H1 (cell line): ENCODE measurements around the gene BTBD9. TPM values are rescaled to one million over a fixed set of nuclear protein-coding genes. Genes with fewer than 3 reads are reported as not detected.

Experiments
- CTCF ChIA-PET: fragments of 300-600 bp; sonication (Branson Sonifier 250); formaldehyde crosslinking; loops from one replicate; lab custom pipeline; 2021; ENCODE audit not compliant: partially characterized antibody; lab: Charles Lee
- POLR2A ChIA-PET: fragments of 300-600 bp; sonication (Branson Sonifier 250); formaldehyde crosslinking; loops from one replicate; lab custom pipeline; 2021; ENCODE audit warnings: inconsistent platforms; ENCODE audit not compliant: partially characterized antibody; lab: Charles Lee
- DNase-seq, 2 experiments: peaks; one replicate each; pipeline versions ENCODE4 v3.0.0 to v3.0.0-alpha.2; 2010 to 2022; ENCODE audit warnings: low spot score in 2 of 2, low read depth in 1 of 2, mixed read lengths in 1 of 2
- FAIRE-seq: peaks from 2 replicates; lab custom pipeline; 2011; peaks lifted over from hg19 to GRCh38; lab: Jason Lieb, UNC
- H2AFZ ChIP-seq: 2 replicates; pipeline ENCODE4 v1.8.1; 2012; ENCODE audit warnings: low read length, inconsistent platforms
- H2AK5ac ChIP-seq: 2 replicates; pipeline ENCODE4 v1.6.1; 2013; ENCODE audit warnings: low read depth, low read length
- H2BK120ac ChIP-seq: replicated peaks from 2 replicates; pipeline ENCODE3; 2013; ENCODE audit warnings: low read depth, low read length, inconsistent platforms
- H2BK12ac ChIP-seq: 2 replicates; pipeline ENCODE4 v1.6.1; 2013; ENCODE audit warnings: low read depth, low read length
- H2BK15ac ChIP-seq: 2 replicates; pipeline ENCODE4 v1.6.1; 2013; ENCODE audit warnings: low read length
- H2BK20ac ChIP-seq: 2 replicates; pipeline ENCODE4 v1.6.1; 2013; ENCODE audit warnings: low read length
- H2BK5ac ChIP-seq: 2 replicates; pipeline ENCODE4 v1.6.1; 2013; ENCODE audit warnings: low read depth, low read length
- H3K14ac ChIP-seq: 2 replicates; pipeline ENCODE4 v1.6.1; 2013; ENCODE audit warnings: inconsistent platforms; ENCODE audit not compliant: insufficient read length
- H3K18ac ChIP-seq: 2 replicates; pipeline ENCODE4 v1.6.1; 2013; ENCODE audit warnings: low read length; ENCODE audit errors: extremely low read depth
- H3K23ac ChIP-seq: 2 replicates; pipeline ENCODE4 v1.6.1; 2013; ENCODE audit warnings: inconsistent platforms; ENCODE audit not compliant: insufficient read length
- H3K23me2 ChIP-seq: 2 replicates; pipeline ENCODE4 v1.6.1; 2013; ENCODE audit warnings: low read depth, low read length
- H3K27ac ChIP-seq: 2 replicates; pipeline ENCODE4 v1.6.1; 2011; ENCODE audit warnings: low read depth, low read length, inconsistent platforms
- H3K27me3 ChIP-seq, 4 experiments: replicated peaks in 1 of 4; 1 replicate in 1 of 4; 2 replicates in 3 of 4; pipeline versions ENCODE4 v1.6.1 to v1.8.1; 2011 to 2013; ENCODE audit warnings: low read length in 3 of 4, mild to moderate bottlenecking in 3 of 4, inconsistent platforms in 2 of 4, mixed read lengths in 2 of 4, moderate library complexity in 1 of 4; ENCODE audit not compliant: control insufficient read depth in 3 of 4, insufficient read depth in 3 of 4; ENCODE audit errors: extremely low read depth in 1 of 4
- H3K36me3 ChIP-seq, 4 experiments: 2 replicates each; pipeline versions ENCODE4 v1.6.1 to v1.8.1; 2011 to 2013; ENCODE audit warnings: mild to moderate bottlenecking in 4 of 4, low read length in 3 of 4, moderate library complexity in 2 of 4, control low read depth in 1 of 4, inconsistent platforms in 1 of 4; ENCODE audit not compliant: insufficient read depth in 4 of 4, control insufficient read depth in 2 of 4
- H3K4ac ChIP-seq: replicated peaks from 2 replicates; pipeline ENCODE3; 2013; ENCODE audit warnings: low read length, low read depth, mixed read lengths, inconsistent platforms; ENCODE audit not compliant: insufficient read length
- H3K4me1 ChIP-seq, 4 experiments: replicated peaks in 1 of 4; 1 replicate in 1 of 4; 2 replicates in 3 of 4; pipeline versions ENCODE4 v1.6.1 to v1.8.1; 2011 to 2013; ENCODE audit warnings: low read length in 3 of 4, inconsistent platforms in 2 of 4, mixed read lengths in 1 of 4; ENCODE audit not compliant: insufficient read depth in 4 of 4, control insufficient read depth in 3 of 4
- H3K4me2 ChIP-seq, 2 experiments: 2 replicates each; pipeline versions ENCODE4 v1.6.1 to v1.8.1; 2011 to 2013; ENCODE audit warnings: low read depth in 2 of 2, low read length in 2 of 2, control low read depth in 1 of 2, inconsistent platforms in 1 of 2, mild to moderate bottlenecking in 1 of 2; ENCODE audit not compliant: insufficient read depth in 1 of 2
- H3K4me3 ChIP-seq, 4 experiments: fragments of 200-600, 300-600 bp in 1 of 4; sonication (generic), shearing (Covaris generic), sonication (Bioruptor Twin) in 1 of 4; 2 replicates each; pipeline versions ENCODE4 v1.5.1 to v1.8.1; 2011 to 2016; ENCODE audit warnings: low read length in 4 of 4, low read depth in 3 of 4, control low read depth in 2 of 4, inconsistent platforms in 2 of 4, mild to moderate bottlenecking in 2 of 4, mixed read lengths in 1 of 4, moderate library complexity in 1 of 4; ENCODE audit not compliant: insufficient read depth in 2 of 4; ENCODE audit errors: extremely low read depth in 1 of 4
- H3K56ac ChIP-seq: replicated peaks from 2 replicates; pipeline ENCODE3; 2013; ENCODE audit warnings: low read depth, mild to moderate bottlenecking, mixed read lengths, low read length, inconsistent platforms; ENCODE audit not compliant: insufficient read length
- H3K79me1 ChIP-seq: 2 replicates; pipeline ENCODE4 v1.6.1; 2013; ENCODE audit warnings: low read depth, low read length, control low read depth
- H3K79me2 ChIP-seq, 2 experiments: 2 replicates each; pipeline versions ENCODE4 v1.6.1 to v1.8.1; 2012 to 2013; ENCODE audit warnings: low read length in 2 of 2, mild to moderate bottlenecking in 2 of 2, inconsistent platforms in 1 of 2; ENCODE audit not compliant: insufficient read depth in 2 of 2, control insufficient read depth in 1 of 2
- H3K9ac ChIP-seq, 4 experiments: replicated peaks in 1 of 4; 1 replicate in 1 of 4; 2 replicates in 3 of 4; pipeline versions ENCODE4 v1.6.1 to v1.8.1; 2011 to 2013; ENCODE audit warnings: low read depth in 3 of 4, low read length in 3 of 4, control low read depth in 2 of 4, mild to moderate bottlenecking in 2 of 4, moderate library complexity in 2 of 4, inconsistent platforms in 1 of 4; ENCODE audit errors: extremely low read depth in 1 of 4
- H3K9me3 ChIP-seq, 2 experiments: 2 replicates each; pipeline versions ENCODE4 v1.6.1 to v1.8.1; 2012 to 2013; ENCODE audit warnings: mild to moderate bottlenecking in 2 of 2, moderate library complexity in 2 of 2, control low read depth in 1 of 2, inconsistent platforms in 1 of 2, low read depth in 1 of 2, low read length in 1 of 2, mixed read lengths in 1 of 2; ENCODE audit not compliant: insufficient read depth in 2 of 2
- H4K20me1 ChIP-seq, 2 experiments: replicated peaks in 1 of 2; 2 replicates each; pipeline versions ENCODE3 to v1.8.1; 2011 to 2013; ENCODE audit warnings: inconsistent platforms in 2 of 2, low read length in 2 of 2, mild to moderate bottlenecking in 1 of 2; ENCODE audit not compliant: insufficient read depth in 2 of 2, control insufficient read depth in 1 of 2
- H4K5ac ChIP-seq: 2 replicates; pipeline ENCODE4 v1.6.1; 2013; ENCODE audit warnings: low read length, low read depth, mixed read lengths, inconsistent platforms; ENCODE audit not compliant: insufficient read length
- H4K8ac ChIP-seq: 2 replicates; pipeline ENCODE4 v1.8.0; 2013; ENCODE audit warnings: mild to moderate bottlenecking, moderate library complexity, low read length, inconsistent platforms; ENCODE audit not compliant: insufficient read depth; ENCODE audit errors: extremely low read depth
- H4K91ac ChIP-seq: replicated peaks from 2 replicates; pipeline ENCODE3; 2013; ENCODE audit warnings: low read length, mixed read lengths, inconsistent platforms; ENCODE audit not compliant: insufficient read length
- BCL11A ChIP-seq, 2 experiments: IDR thresholded peaks; one replicate each; pipeline ENCODE4 v1.6.1; 2011; ENCODE audit warnings: low read depth in 2 of 2, low read length in 2 of 2, mild to moderate bottlenecking in 2 of 2
- BRCA1 ChIP-seq: IDR thresholded peaks from 2 replicates; pipeline ENCODE4 v1.6.1; 2012; ENCODE audit warnings: low read depth, low read length, improper control_type of control experiment
- CREB1 ChIP-seq: IDR thresholded peaks from 2 replicates; pipeline ENCODE4 v1.6.1; 2012; ENCODE audit warnings: inconsistent platforms
- CTBP2 ChIP-seq: IDR thresholded peaks from 2 replicates; pipeline ENCODE4 v1.7.0; 2011; ENCODE audit warnings: borderline replicate concordance, mild to moderate bottlenecking, moderate library complexity, mixed read lengths, low read length; ENCODE audit not compliant: insufficient read depth, insufficient read length
- HDAC2 ChIP-seq, 2 experiments: fragments of 300-600 bp in 1 of 2; sonication (generic) in 1 of 2; IDR thresholded peaks; 2 replicates each; pipeline ENCODE4 v1.6.1; 2011 to 2012; ENCODE audit warnings: low read depth in 2 of 2, low read length in 2 of 2, mild to moderate bottlenecking in 2 of 2, moderate library complexity in 2 of 2, borderline replicate concordance in 1 of 2, inconsistent platforms in 1 of 2
- HDAC6 ChIP-seq: IDR thresholded peaks from one replicate; pipeline ENCODE4 v1.7.1; 2012; ENCODE audit warnings: low read depth, mild to moderate bottlenecking, inconsistent platforms, low read length, moderate library complexity
- JUN ChIP-seq: IDR thresholded peaks from 2 replicates; pipeline ENCODE4 v1.6.1; 2011; ENCODE audit warnings: low read depth, mild to moderate bottlenecking, improper control_type of control experiment, low read length
- KDM5A ChIP-seq: fragments of 200-600 bp; IDR thresholded peaks from 2 replicates; pipeline ENCODE4 v1.7.1; 2012; ENCODE audit warnings: mild to moderate bottlenecking, low read length, inconsistent platforms, mixed read lengths
- POLR2AphosphoS5 ChIP-seq: IDR thresholded peaks from 2 replicates; pipeline ENCODE4 v1.6.1; 2011; ENCODE audit warnings: low read depth, low read length
- RXRA ChIP-seq: IDR thresholded peaks from 2 replicates; pipeline ENCODE4 v1.6.1; 2011; ENCODE audit warnings: low read depth, mild to moderate bottlenecking, low read length, moderate library complexity; ENCODE audit not compliant: insufficient read depth
- SIX5 ChIP-seq: IDR thresholded peaks from 2 replicates; pipeline ENCODE4 v1.6.1; 2011; ENCODE audit warnings: mild to moderate bottlenecking, low read depth, low read length
- SP1 ChIP-seq: IDR thresholded peaks from 2 replicates; pipeline ENCODE4 v1.6.1; 2011; ENCODE audit warnings: low read depth, low read length
- SP4 ChIP-seq: IDR thresholded peaks from 2 replicates; pipeline ENCODE4 v1.6.1; 2012; ENCODE audit warnings: low read length, inconsistent platforms
- TAF1 ChIP-seq: IDR thresholded peaks from 2 replicates; pipeline ENCODE4 v1.6.1; 2011; ENCODE audit warnings: mild to moderate bottlenecking, low read depth, low read length
- TBP ChIP-seq: IDR thresholded peaks from 2 replicates; pipeline ENCODE4 v1.6.1; 2011; ENCODE audit warnings: low read depth, low read length, improper control_type of control experiment
- YY1 ChIP-seq: IDR thresholded peaks from 2 replicates; pipeline ENCODE4 v1.6.1; 2011; ENCODE audit warnings: low read depth, mild to moderate bottlenecking, low read length
- WGBS, 2 experiments: shearing (Covaris generic) in 1 of 2; methylation state at CpG; one replicate each; pipeline versions ENCODE4 v1.1.6 to v1.1.7; 2013 to 2015; ENCODE audit warnings: low lambda C conversion rate in 2 of 2, mixed read lengths in 2 of 2, inconsistent platforms in 1 of 2, low coverage in 1 of 2, missing lambda C conversion rate in 1 of 2; ENCODE audit not compliant: insufficient replicate concordance in 2 of 2, insufficient coverage in 1 of 2, insufficient read length in 1 of 2; ENCODE audit errors: extremely low coverage in 1 of 2, missing lambda C conversion rate in 1 of 2; 5-methylcytosine and 5-hydroxymethylcytosine counted together
- polyA plus RNA-seq, 7 experiments: library from polyadenylated mRNA; depleted of rRNA in 3 of 7; stranded (reverse) in 5 of 7; unstranded in 2 of 7; fragments of >200 nt in 5 of 7; fragments of 200-250 nt in 2 of 7; gene quantifications; 1 replicate in 5 of 7; 2 replicates in 1 of 7; 4 replicates in 1 of 7; pipeline versions ENCODE4 v1.2.1 to v1.2.3, GENCODE V29; 2011 to 2013; ENCODE audit warnings: missing spikeins in 2 of 7, mixed read lengths in 2 of 7
- total RNA-seq: library from RNA; stranded (reverse); fragmentation: NEBNext Ultra II Directional; extraction: Animal tissue kit (Norgen Biotek cat#: 25700); gene quantifications from 2 replicates; pipeline ENCODE4 v1.2.1, GENCODE V29; 2021

BTBD9 gene
- total and polyA plus RNA-seq, 2 of the 8 experiments (the other 6 are each of a cell fraction or from before 2014, with no cell fraction given): 0.92 to 4.1 TPM

DNA sequence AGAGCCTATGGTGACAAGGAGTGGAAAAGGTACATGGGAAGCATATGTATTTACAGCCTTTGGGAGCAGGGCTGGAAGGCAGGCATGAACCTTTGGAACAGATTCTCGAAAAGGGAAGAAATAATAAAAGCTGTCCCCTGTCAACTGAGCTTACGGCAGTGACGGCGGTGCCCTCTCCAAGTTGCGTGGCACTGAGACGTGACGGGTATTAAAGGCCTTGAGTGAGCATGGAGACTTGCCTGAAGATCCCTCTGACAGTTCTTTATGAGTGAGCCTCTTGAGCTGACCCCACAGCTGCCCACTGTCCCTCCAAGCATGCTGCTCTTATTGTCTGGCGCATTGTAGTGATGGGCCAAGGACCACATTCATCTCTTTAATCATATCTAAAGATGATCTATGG lies 431.7 kb downstream of the BTBD9 start:
- H2BK20ac ChIP-seq: no peak overlapping the region
- H3K23ac ChIP-seq: no peak overlapping the region
- H2BK5ac ChIP-seq: no peak overlapping the region
- no peak overlapping the region for H3K56ac ChIP-seq
- WGBS, 2 experiments: 95% methylated on average over 8 of the region's 8 CpGs; no CpG with 5 or more reads in 1 of the 2 experiments
- H2BK15ac ChIP-seq: no peak overlapping the region
- ChIA-PET CTCF (interaction anchor here (0.7 to 2.1 kb wide), 4 partner anchors 12 to 286 kb away, joined by 3 to 5 read pairs (median 3); no protein-coding TSS in a partner anchor), POLR2A (no interaction called here)
- no peak overlapping the region for H2AK5ac ChIP-seq
- no peaks in the 10 kb centered on the region for H3K36me3 ChIP-seq
- H3K4me2 ChIP-seq: no peak overlapping the region
- DNase-seq (no peak), FAIRE-seq (no peak)
- H4K91ac ChIP-seq: no peak overlapping the region
- TF ChIP-seq HDAC6 (no peak), HDAC2 (IDR thresholded peaks at IDR 0.05; ENCODE audit: borderline replicate concordance in 1 of 2, low read depth in 2 of 2, low read length in 2 of 2) (no peak), SIX5 (no peak), RXRA (no peak), BRCA1 (no peak), SP1 (no peak), BCL11A (IDR thresholded peaks at IDR 0.05; ENCODE audit: low read depth in 2 of 2, low read length in 2 of 2) (no peak), KDM5A (no peak), YY1 (no peak), TAF1 (no peak), CREB1 (no peak), CTBP2 (no peak), TBP (no peak), SP4 (no peak), JUN (no peak), POLR2AphosphoS5 (no peak)
- H3K23me2 ChIP-seq: no peaks in the 10 kb centered on the region; the same call in 1 of the 2 replicates
- H3K4ac ChIP-seq: no peak overlapping the region
- H3K18ac ChIP-seq: no peak overlapping the region
- peaks cover 0 to 7% (median 3%) of the 10 kb centered on the region in 4 experiments; a peak in 6 of 7 replicates for H3K4me1 ChIP-seq
- no peaks in the 10 kb centered on the region for H3K79me2 ChIP-seq
- no peak overlapping the region for H3K9ac ChIP-seq
- no peak overlapping the region for H3K14ac ChIP-seq
- H3K79me1 ChIP-seq: no peaks in the 10 kb centered on the region
- H3K27me3 ChIP-seq: no peaks in the 10 kb centered on the region; a peak in 1 of 7 replicates
- no peaks in the 10 kb centered on the region for H4K20me1 ChIP-seq
- no peak overlapping the region for H2AFZ ChIP-seq
- H4K8ac ChIP-seq: no peak overlapping the region
- H2BK120ac ChIP-seq: no peak overlapping the region
- no peaks in the 10 kb centered on the region for H3K9me3 ChIP-seq
- H4K5ac ChIP-seq: no peak overlapping the region
- H3K27ac ChIP-seq: no peak overlapping the region
- H3K4me3 ChIP-seq: no peak overlapping the region
- H2BK12ac ChIP-seq: no peak overlapping the region
